ENCODE results near the gene ZNG1A. TPM values are rescaled to one million over a fixed set of nuclear protein-coding genes. Genes with fewer than 3 reads are reported as not detected.

Gene ZNG1A
- total RNA-seq, 2 donors from 2014 or later: 15.6 to 32.2 TPM

Other genes with a start within 250 kb of the ZNG1A start
- 10 to 100 TPM; 11.9 to 15.2 TPM for gene WASHC1, start 149.6 kb downstream of the ZNG1A start, total RNA-seq
- not detected for gene FOXD4, start 60.6 kb downstream of the ZNG1A start, total RNA-seq
- gene DOCK8, start 35.8 kb upstream of the ZNG1A start, total RNA-seq: 10 to 100 TPM in 1 of 2 donors, 1 to 10 TPM in 1; 5.5 to 14.9 TPM

Measured in left cardiac atrium (tissue), 2 donors.